Mesendoderm (in vitro differentiated cells): ENCODE measurements around the gene FIGNL1.

Experiments
- DNase-seq: peaks from one replicate; pipeline ENCODE4 v3.0.0; 2013
- H2AK5ac ChIP-seq: 2 replicates; pipeline ENCODE4 v1.6.1; 2013; ENCODE audit warnings: low read length, inconsistent platforms
- H2BK120ac ChIP-seq: 2 replicates; pipeline ENCODE4 v1.6.1; 2013; ENCODE audit warnings: low read depth, mild to moderate bottlenecking, low read length, moderate library complexity, mixed read lengths
- H2BK15ac ChIP-seq: replicated peaks from 2 replicates; pipeline ENCODE4 v1.6.1; 2013; ENCODE audit warnings: low read depth, mild to moderate bottlenecking, moderate library complexity
- H2BK5ac ChIP-seq: 2 replicates; pipeline ENCODE4 v1.6.1; 2013; ENCODE audit warnings: low read length, inconsistent platforms
- H3K18ac ChIP-seq: 2 replicates; pipeline ENCODE4 v1.6.1; 2013; ENCODE audit warnings: mild to moderate bottlenecking, low read length, mixed read lengths
- H3K23ac ChIP-seq: one replicate; pipeline ENCODE4 v1.6.1; 2013; ENCODE audit warnings: low read length
- H3K27ac ChIP-seq: 2 replicates; pipeline ENCODE4 v1.5.1; 2013; ENCODE audit warnings: low read depth, mild to moderate bottlenecking, inconsistent platforms, low read length, moderate library complexity
- H3K27me3 ChIP-seq: 2 replicates; pipeline ENCODE4 v1.6.1; 2013; ENCODE audit warnings: low read length, control low read depth, mild to moderate bottlenecking, inconsistent platforms; ENCODE audit not compliant: insufficient read depth, poor library complexity
- H3K36me3 ChIP-seq: 2 replicates; pipeline ENCODE4 v1.6.1; 2013; ENCODE audit warnings: low read length, inconsistent platforms; ENCODE audit not compliant: control insufficient read depth, insufficient read depth
- H3K4ac ChIP-seq: one replicate; pipeline ENCODE4 v1.6.1; 2013; ENCODE audit warnings: low read depth, mild to moderate bottlenecking, low read length, moderate library complexity
- H3K4me1 ChIP-seq: 2 replicates; pipeline ENCODE4 v1.6.1; 2013; ENCODE audit warnings: low read depth, low read length, inconsistent platforms; ENCODE audit not compliant: control insufficient read depth
- H3K4me2 ChIP-seq: 2 replicates; pipeline ENCODE4 v1.6.1; 2013; ENCODE audit warnings: low read length
- H3K4me3 ChIP-seq: 2 replicates; pipeline ENCODE4 v1.5.1; 2013; ENCODE audit warnings: mild to moderate bottlenecking, low read length
- H3K56ac ChIP-seq: one replicate; pipeline ENCODE4 v1.6.1; 2013; ENCODE audit warnings: low read length
- H3K79me1 ChIP-seq: 2 replicates; pipeline ENCODE4 v1.6.1; 2013; ENCODE audit warnings: low read length, inconsistent platforms
- H3K79me2 ChIP-seq: 2 replicates; pipeline ENCODE4 v1.6.1; 2013; ENCODE audit warnings: mild to moderate bottlenecking, low read length; ENCODE audit not compliant: control insufficient read depth, insufficient read depth
- H3K9ac ChIP-seq: 2 replicates; pipeline ENCODE4 v1.6.1; 2013; ENCODE audit warnings: low read length, inconsistent platforms
- H4K5ac ChIP-seq: one replicate; pipeline ENCODE4 v1.6.1; 2013; ENCODE audit warnings: low read length
- H4K8ac ChIP-seq: one replicate; pipeline ENCODE4 v1.6.1; 2013; ENCODE audit warnings: low read depth, mild to moderate bottlenecking, control low read depth, low read length, moderate library complexity
- WGBS: extraction: QIAGEN DNeasy Blood & Tissue Kit; methylation state at CpG from one replicate; pipeline ENCODE4 v1.1.7; 2013; ENCODE audit warnings: low lambda C conversion rate, missing lambda C conversion rate; ENCODE audit not compliant: insufficient coverage; ENCODE audit errors: extremely low coverage; 5-methylcytosine and 5-hydroxymethylcytosine counted together

FIGNL1 gene

GRCh38 chr7:50495746-50496145, 45.6 kb upstream of the FIGNL1 start:
- no peak overlapping the region for H3K27ac ChIP-seq
- H2BK5ac ChIP-seq = no peak overlapping the region
- no CpG with 5 or more reads among the region's 3 CpGs for WGBS
- no peaks in the 10 kb centered on the region for H3K79me2 ChIP-seq
- no peak overlapping the region for H2AK5ac ChIP-seq
- H3K4me1 ChIP-seq = no peaks in the 10 kb centered on the region
- no peak for DNase-seq
- no peak overlapping the region for H3K56ac ChIP-seq
- no peak overlapping the region for H3K4me2 ChIP-seq
- no peak overlapping the region for H3K4ac ChIP-seq
- H3K4me3 ChIP-seq = no peak overlapping the region
- no peaks in the 10 kb centered on the region for H3K27me3 ChIP-seq
- no peak overlapping the region for H2BK15ac ChIP-seq
- no peak overlapping the region for H3K9ac ChIP-seq
- H4K5ac ChIP-seq = no peak overlapping the region
- no peak overlapping the region for H3K18ac ChIP-seq
- no peaks in the 10 kb centered on the region for H3K36me3 ChIP-seq
- no peaks in the 10 kb centered on the region for H3K79me1 ChIP-seq
- H4K8ac ChIP-seq = no peak overlapping the region
- H3K23ac ChIP-seq = no peak overlapping the region
- no peak overlapping the region for H2BK120ac ChIP-seq

GRCh38 chr7:50492770-50493519, 42.8 kb upstream of the FIGNL1 start:
- H3K4me3 ChIP-seq = no peak overlapping the region
- no peak overlapping the region for H3K9ac ChIP-seq
- H2AK5ac ChIP-seq = no peak overlapping the region
- H3K4me1 ChIP-seq = no peaks in the 10 kb centered on the region
- H4K8ac ChIP-seq = no peak overlapping the region
- H2BK15ac ChIP-seq = no peak overlapping the region
- H3K36me3 ChIP-seq = no peaks in the 10 kb centered on the region
- no peaks in the 10 kb centered on the region for H3K27me3 ChIP-seq
- H4K5ac ChIP-seq = no peak overlapping the region
- H2BK120ac ChIP-seq = no peak overlapping the region
- no peaks in the 10 kb centered on the region for H3K79me1 ChIP-seq
- no CpG with 5 or more reads among the region's 30 CpGs for WGBS
- H3K27ac ChIP-seq = no peak overlapping the region
- no peak overlapping the region for H3K4me2 ChIP-seq
- no peak for DNase-seq
- H3K56ac ChIP-seq = no peak overlapping the region
- H3K18ac ChIP-seq = no peak overlapping the region
- H2BK5ac ChIP-seq = no peak overlapping the region
- no peak overlapping the region for H3K4ac ChIP-seq
- H3K79me2 ChIP-seq = no peaks in the 10 kb centered on the region
- H3K23ac ChIP-seq = no peak overlapping the region

GRCh38 chr7:50491943-50492342, 41.8 kb upstream of the FIGNL1 start:
- Histone ChIP-seq H3K79me2 (no peaks in the 10 kb centered on the region), H2BK15ac (no peak overlapping the region), H4K5ac (no peak overlapping the region), H3K23ac (no peak overlapping the region), H3K27me3 (no peaks in the 10 kb centered on the region), H2BK120ac (no peak overlapping the region), H3K4ac (no peak overlapping the region), H3K9ac (no peak overlapping the region), H3K4me2 (no peak overlapping the region), H3K36me3 (no peaks in the 10 kb centered on the region), H3K18ac (no peak overlapping the region), H3K4me3 (no peak overlapping the region), H2BK5ac (no peak overlapping the region), H3K79me1 (no peaks in the 10 kb centered on the region), H3K4me1 (no peaks in the 10 kb centered on the region), H3K56ac (no peak overlapping the region), H4K8ac (no peak overlapping the region), H2AK5ac (no peak overlapping the region), H3K27ac (no peak overlapping the region)
- no CpG with 5 or more reads among the region's 1 CpG for WGBS
- DNase-seq = no peak

DNA sequence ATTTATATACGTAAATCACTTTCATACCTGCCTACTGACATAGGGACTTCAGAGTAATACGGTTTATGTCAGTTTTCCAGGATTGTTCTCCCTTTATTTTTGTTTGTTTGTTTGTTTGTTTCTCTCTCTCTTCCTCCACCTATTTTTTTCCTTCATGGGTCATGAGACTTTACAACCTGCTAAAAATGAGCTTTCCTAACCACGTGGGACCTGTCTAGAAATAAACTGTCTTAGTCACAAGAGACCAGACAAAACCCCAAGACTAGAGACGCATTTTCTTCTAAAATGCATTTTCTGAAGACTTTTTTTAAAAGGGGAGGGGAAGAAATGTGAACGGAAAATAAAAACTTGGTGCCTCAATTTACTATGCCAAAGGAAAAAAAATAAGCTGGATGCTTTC, 41.1 kb upstream of the FIGNL1 start:
- no peak overlapping the region for H3K4ac ChIP-seq
- H3K18ac ChIP-seq = no peak overlapping the region
- H4K8ac ChIP-seq = no peak overlapping the region
- no peak overlapping the region for H2BK15ac ChIP-seq
- no peak overlapping the region for H3K23ac ChIP-seq
- no peak overlapping the region for H3K9ac ChIP-seq
- H3K79me2 ChIP-seq = no peaks in the 10 kb centered on the region
- no peaks in the 10 kb centered on the region for H3K27me3 ChIP-seq
- no peak overlapping the region for H3K27ac ChIP-seq
- no peak for DNase-seq
- H3K4me1 ChIP-seq = no peaks in the 10 kb centered on the region
- no peak overlapping the region for H3K4me2 ChIP-seq
- no peak overlapping the region for H2BK5ac ChIP-seq
- WGBS = no CpG with 5 or more reads among the region's 5 CpGs
- no peaks in the 10 kb centered on the region for H3K79me1 ChIP-seq
- H2BK120ac ChIP-seq = no peak overlapping the region
- H2AK5ac ChIP-seq = no peak overlapping the region
- H3K56ac ChIP-seq = no peak overlapping the region
- no peaks in the 10 kb centered on the region for H3K36me3 ChIP-seq
- no peak overlapping the region for H3K4me3 ChIP-seq
- no peak overlapping the region for H4K5ac ChIP-seq

- H3K9ac ChIP-seq = no peak overlapping the region
- no peak overlapping the region for H3K4me3 ChIP-seq
- no peaks in the 10 kb centered on the region for H3K79me2 ChIP-seq
- no peak for DNase-seq
- no peak overlapping the region for H3K56ac ChIP-seq
- H4K5ac ChIP-seq = no peak overlapping the region
- H2BK5ac ChIP-seq = no peak overlapping the region
- no peak overlapping the region for H3K23ac ChIP-seq
- no peak overlapping the region for H4K8ac ChIP-seq
- no peak overlapping the region for H2BK120ac ChIP-seq
- no peak overlapping the region for H3K27ac ChIP-seq
- no peaks in the 10 kb centered on the region for H3K27me3 ChIP-seq
- H3K79me1 ChIP-seq = no peaks in the 10 kb centered on the region
- H2AK5ac ChIP-seq = no peak overlapping the region
- no peaks in the 10 kb centered on the region for H3K36me3 ChIP-seq
- no peak overlapping the region for H2BK15ac ChIP-seq
- no peak overlapping the region for H3K4me2 ChIP-seq
- H3K18ac ChIP-seq = no peak overlapping the region
- H3K4me1 ChIP-seq = no peaks in the 10 kb centered on the region
- H3K4ac ChIP-seq = no peak overlapping the region
Observed at GRCh38 chr7:50488379-50488778, 38.2 kb upstream of the FIGNL1 start.

DNA sequence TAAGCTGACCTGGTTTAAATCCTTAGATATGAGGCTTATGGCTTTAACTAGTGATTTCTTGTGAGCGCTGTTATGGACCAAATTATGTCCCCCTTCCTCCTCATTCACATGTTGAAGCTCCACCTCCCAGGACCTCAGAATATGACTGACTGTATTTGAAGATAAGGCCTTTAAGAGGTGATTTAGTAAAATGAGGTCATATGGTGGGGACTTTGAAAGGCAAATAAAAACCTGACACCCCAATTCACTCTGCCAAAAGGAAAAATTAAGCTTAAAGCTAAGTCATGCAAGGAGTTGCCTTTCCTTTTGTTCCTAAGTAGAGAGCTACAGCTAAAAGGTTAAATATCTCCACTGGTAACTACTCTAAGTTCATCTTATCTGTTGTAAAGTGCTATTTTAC, 36.4 kb upstream of the FIGNL1 start:
- H3K4me1 ChIP-seq = no peaks in the 10 kb centered on the region
- H3K36me3 ChIP-seq = no peaks in the 10 kb centered on the region
- no peak overlapping the region for H3K4ac ChIP-seq
- no peak overlapping the region for H2AK5ac ChIP-seq
- H3K4me3 ChIP-seq = no peak overlapping the region
- H4K5ac ChIP-seq = no peak overlapping the region
- DNase-seq = no peak
- H3K79me1 ChIP-seq = no peaks in the 10 kb centered on the region
- no peak overlapping the region for H3K56ac ChIP-seq
- H3K23ac ChIP-seq = no peak overlapping the region
- H4K8ac ChIP-seq = no peak overlapping the region
- no peak overlapping the region for H2BK120ac ChIP-seq
- H3K4me2 ChIP-seq = no peak overlapping the region
- H3K27me3 ChIP-seq = no peaks in the 10 kb centered on the region
- H3K27ac ChIP-seq = no peak overlapping the region
- H3K9ac ChIP-seq = no peak overlapping the region
- H3K79me2 ChIP-seq = no peaks in the 10 kb centered on the region
- H2BK5ac ChIP-seq = no peak overlapping the region
- WGBS = no CpG with 5 or more reads among the region's 1 CpG
- no peak overlapping the region for H2BK15ac ChIP-seq
- H3K18ac ChIP-seq = no peak overlapping the region
